H1 (cell line): ENCODE results near the gene FAM186B. TPM values are rescaled to one million over a fixed set of nuclear protein-coding genes. Genes with fewer than 3 reads are reported as not detected.

Source experiments
- BCL11A ChIP-seq, 2 experiments: IDR thresholded peaks; one replicate each; pipeline ENCODE4 v1.6.1; 2011; ENCODE audit warnings: low read depth in 2 of 2, low read length in 2 of 2, mild to moderate bottlenecking in 2 of 2
- CBX8 ChIP-seq: fragments of 300-800, 300-1000 bp; sonication (generic); IDR thresholded peaks from 2 replicates; pipeline ENCODE4 v1.7.1; 2016; ENCODE audit warnings: low read depth, low read length, borderline replicate concordance
- CHD2 ChIP-seq: IDR thresholded peaks from 2 replicates; pipeline ENCODE4 v1.6.1; 2012; ENCODE audit warnings: low read length, improper control_type of control experiment
- HDAC2 ChIP-seq, 2 experiments: fragments of 300-600 bp in 1 of 2; sonication (generic) in 1 of 2; IDR thresholded peaks; 2 replicates each; pipeline ENCODE4 v1.6.1; 2011 to 2012; ENCODE audit warnings: low read depth in 2 of 2, low read length in 2 of 2, mild to moderate bottlenecking in 2 of 2, moderate library complexity in 2 of 2, borderline replicate concordance in 1 of 2, inconsistent platforms in 1 of 2
- RFX5 ChIP-seq: IDR thresholded peaks from 2 replicates; pipeline ENCODE4 v1.6.1; 2011; ENCODE audit warnings: low read depth, low read length, improper control_type of control experiment, borderline replicate concordance
- TCF12 ChIP-seq: IDR thresholded peaks from 2 replicates; pipeline ENCODE4 v1.6.1; 2011; ENCODE audit warnings: low read depth, mild to moderate bottlenecking, low read length
- TEAD4 ChIP-seq: IDR thresholded peaks from 2 replicates; pipeline ENCODE4 v1.6.1; 2012; ENCODE audit warnings: low read depth, low read length, inconsistent platforms, mixed read lengths
- polyA plus RNA-seq, 7 experiments: library from polyadenylated mRNA; depleted of rRNA in 3 of 7; stranded (reverse) in 5 of 7; unstranded in 2 of 7; fragments of >200 nt in 5 of 7; fragments of 200-250 nt in 2 of 7; gene quantifications; 1 replicate in 5 of 7; 2 replicates in 1 of 7; 4 replicates in 1 of 7; pipeline versions ENCODE4 v1.2.1 to v1.2.3, GENCODE V29; 2011 to 2013; ENCODE audit warnings: missing spikeins in 2 of 7, mixed read lengths in 2 of 7
- total RNA-seq: library from RNA; stranded (reverse); fragmentation: NEBNext Ultra II Directional; extraction: Animal tissue kit (Norgen Biotek cat#: 25700); gene quantifications from 2 replicates; pipeline ENCODE4 v1.2.1, GENCODE V29; 2021
- TF ChIP-seq, protein P1 (sequence below): fragments of 300-600 bp; sonication (generic); IDR thresholded peaks from 2 replicates; pipeline ENCODE4 v1.7.1; 2012; ENCODE audit warnings: low read length, moderate library complexity, mild to moderate bottlenecking, inconsistent platforms; ENCODE audit not compliant: insufficient replicate concordance

The FAM186B gene
- total and polyA plus RNA-seq, 2 of the 8 experiments (the other 6 are each of a cell fraction or from before 2014, with no cell fraction given) = 0.12 to 0.73 TPM

DNA sequence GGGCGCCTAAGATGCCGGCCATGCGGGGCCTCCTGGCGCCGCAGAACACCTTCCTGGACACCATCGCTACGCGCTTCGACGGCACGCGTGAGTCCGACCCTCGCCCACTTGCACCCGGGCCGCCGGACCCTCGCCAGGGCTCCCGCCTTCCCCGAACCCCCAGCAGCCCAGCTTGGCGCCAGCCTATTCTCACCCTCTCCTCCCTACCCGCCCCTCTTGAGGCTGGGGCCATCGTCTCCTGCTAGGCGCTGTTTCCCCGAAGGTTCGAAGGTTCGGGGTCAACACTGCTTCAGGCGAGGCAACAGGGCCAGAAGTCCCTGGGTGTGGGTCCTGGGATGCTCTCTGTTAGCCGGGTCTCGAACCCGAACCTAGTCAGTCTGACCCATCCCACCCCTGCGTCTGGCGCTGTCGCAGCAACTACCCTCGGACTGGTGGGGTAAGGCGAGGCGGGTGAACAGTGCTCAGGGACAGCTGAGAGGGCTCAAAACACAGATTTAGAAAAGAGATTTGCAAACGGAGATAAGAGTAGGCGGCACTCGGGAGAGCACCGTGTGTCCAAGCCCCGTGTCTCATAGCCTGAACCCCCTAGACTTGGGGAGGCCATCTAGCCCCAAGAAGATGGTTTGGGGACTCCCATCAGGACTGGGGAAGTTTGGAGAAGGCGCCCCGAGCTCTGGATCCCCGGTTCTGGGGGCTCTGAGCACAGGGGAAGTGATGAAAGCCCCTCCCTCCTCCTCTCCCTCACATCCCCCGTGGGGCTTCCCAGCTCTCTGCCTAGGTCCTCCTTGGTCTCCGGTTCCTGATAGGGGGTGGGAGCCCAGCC lies 65.8 kb downstream of the FAM186B start (continued):
- TF ChIP-seq CHD2 (no peak), TCF12 (no peak), RFX5 (no peak), HDAC2 (IDR thresholded peaks at IDR 0.05; ENCODE audit: borderline replicate concordance in 1 of 2, low read depth in 2 of 2, low read length in 2 of 2) (no peak), CBX8 (no peak), BCL11A (IDR thresholded peaks at IDR 0.05; ENCODE audit: low read depth in 2 of 2, low read length in 2 of 2) (no peak), TEAD4 (no peak)
- TF ChIP-seq, protein P1, sequence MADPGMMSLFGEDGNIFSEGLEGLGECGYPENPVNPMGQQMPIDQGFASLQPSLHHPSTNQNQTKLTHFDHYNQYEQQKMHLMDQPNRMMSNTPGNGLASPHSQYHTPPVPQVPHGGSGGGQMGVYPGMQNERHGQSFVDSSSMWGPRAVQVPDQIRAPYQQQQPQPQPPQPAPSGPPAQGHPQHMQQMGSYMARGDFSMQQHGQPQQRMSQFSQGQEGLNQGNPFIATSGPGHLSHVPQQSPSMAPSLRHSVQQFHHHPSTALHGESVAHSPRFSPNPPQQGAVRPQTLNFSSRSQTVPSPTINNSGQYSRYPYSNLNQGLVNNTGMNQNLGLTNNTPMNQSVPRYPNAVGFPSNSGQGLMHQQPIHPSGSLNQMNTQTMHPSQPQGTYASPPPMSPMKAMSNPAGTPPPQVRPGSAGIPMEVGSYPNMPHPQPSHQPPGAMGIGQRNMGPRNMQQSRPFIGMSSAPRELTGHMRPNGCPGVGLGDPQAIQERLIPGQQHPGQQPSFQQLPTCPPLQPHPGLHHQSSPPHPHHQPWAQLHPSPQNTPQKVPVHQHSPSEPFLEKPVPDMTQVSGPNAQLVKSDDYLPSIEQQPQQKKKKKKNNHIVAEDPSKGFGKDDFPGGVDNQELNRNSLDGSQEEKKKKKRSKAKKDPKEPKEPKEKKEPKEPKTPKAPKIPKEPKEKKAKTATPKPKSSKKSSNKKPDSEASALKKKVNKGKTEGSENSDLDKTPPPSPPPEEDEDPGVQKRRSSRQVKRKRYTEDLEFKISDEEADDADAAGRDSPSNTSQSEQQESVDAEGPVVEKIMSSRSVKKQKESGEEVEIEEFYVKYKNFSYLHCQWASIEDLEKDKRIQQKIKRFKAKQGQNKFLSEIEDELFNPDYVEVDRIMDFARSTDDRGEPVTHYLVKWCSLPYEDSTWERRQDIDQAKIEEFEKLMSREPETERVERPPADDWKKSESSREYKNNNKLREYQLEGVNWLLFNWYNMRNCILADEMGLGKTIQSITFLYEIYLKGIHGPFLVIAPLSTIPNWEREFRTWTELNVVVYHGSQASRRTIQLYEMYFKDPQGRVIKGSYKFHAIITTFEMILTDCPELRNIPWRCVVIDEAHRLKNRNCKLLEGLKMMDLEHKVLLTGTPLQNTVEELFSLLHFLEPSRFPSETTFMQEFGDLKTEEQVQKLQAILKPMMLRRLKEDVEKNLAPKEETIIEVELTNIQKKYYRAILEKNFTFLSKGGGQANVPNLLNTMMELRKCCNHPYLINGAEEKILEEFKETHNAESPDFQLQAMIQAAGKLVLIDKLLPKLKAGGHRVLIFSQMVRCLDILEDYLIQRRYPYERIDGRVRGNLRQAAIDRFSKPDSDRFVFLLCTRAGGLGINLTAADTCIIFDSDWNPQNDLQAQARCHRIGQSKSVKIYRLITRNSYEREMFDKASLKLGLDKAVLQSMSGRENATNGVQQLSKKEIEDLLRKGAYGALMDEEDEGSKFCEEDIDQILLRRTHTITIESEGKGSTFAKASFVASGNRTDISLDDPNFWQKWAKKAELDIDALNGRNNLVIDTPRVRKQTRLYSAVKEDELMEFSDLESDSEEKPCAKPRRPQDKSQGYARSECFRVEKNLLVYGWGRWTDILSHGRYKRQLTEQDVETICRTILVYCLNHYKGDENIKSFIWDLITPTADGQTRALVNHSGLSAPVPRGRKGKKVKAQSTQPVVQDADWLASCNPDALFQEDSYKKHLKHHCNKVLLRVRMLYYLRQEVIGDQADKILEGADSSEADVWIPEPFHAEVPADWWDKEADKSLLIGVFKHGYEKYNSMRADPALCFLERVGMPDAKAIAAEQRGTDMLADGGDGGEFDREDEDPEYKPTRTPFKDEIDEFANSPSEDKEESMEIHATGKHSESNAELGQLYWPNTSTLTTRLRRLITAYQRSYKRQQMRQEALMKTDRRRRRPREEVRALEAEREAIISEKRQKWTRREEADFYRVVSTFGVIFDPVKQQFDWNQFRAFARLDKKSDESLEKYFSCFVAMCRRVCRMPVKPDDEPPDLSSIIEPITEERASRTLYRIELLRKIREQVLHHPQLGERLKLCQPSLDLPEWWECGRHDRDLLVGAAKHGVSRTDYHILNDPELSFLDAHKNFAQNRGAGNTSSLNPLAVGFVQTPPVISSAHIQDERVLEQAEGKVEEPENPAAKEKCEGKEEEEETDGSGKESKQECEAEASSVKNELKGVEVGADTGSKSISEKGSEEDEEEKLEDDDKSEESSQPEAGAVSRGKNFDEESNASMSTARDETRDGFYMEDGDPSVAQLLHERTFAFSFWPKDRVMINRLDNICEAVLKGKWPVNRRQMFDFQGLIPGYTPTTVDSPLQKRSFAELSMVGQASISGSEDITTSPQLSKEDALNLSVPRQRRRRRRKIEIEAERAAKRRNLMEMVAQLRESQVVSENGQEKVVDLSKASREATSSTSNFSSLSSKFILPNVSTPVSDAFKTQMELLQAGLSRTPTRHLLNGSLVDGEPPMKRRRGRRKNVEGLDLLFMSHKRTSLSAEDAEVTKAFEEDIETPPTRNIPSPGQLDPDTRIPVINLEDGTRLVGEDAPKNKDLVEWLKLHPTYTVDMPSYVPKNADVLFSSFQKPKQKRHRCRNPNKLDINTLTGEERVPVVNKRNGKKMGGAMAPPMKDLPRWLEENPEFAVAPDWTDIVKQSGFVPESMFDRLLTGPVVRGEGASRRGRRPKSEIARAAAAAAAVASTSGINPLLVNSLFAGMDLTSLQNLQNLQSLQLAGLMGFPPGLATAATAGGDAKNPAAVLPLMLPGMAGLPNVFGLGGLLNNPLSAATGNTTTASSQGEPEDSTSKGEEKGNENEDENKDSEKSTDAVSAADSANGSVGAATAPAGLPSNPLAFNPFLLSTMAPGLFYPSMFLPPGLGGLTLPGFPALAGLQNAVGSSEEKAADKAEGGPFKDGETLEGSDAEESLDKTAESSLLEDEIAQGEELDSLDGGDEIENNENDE = no peak
